Eye (tissue), 1 donor: ENCODE data around the gene KCNIP1.
"Not testable (repeated sequence)": the region's sequence is repeated elsewhere in the genome, so short reads cannot be mapped to it uniquely, and the experiment has no call there.

Experiments used
- DNase-seq: peaks from one replicate; pipeline ENCODE4 v3.0.0-alpha.2; 2015

The KCNIP1 gene

DNA sequence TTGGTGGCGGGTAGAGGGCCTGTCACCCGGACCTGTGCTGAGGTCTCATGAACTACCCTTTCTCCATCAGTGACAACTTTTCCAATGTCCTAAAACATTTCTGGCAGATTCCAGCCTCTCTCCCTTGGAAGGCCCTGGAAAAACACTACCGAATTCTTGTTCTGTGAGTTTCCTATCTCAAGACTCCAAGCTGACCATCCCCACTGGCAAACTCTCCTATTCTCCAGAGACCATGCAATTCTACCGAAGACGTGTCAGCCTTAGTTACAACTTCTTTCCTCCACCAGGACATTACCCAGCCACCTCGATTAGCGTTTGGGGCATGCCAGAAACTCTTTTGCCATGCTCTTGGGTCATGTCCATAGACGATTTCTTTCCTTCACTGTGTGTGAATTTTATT is 252.9 kb downstream of the KCNIP1 start:
- DNase-seq = no peak

DNA sequence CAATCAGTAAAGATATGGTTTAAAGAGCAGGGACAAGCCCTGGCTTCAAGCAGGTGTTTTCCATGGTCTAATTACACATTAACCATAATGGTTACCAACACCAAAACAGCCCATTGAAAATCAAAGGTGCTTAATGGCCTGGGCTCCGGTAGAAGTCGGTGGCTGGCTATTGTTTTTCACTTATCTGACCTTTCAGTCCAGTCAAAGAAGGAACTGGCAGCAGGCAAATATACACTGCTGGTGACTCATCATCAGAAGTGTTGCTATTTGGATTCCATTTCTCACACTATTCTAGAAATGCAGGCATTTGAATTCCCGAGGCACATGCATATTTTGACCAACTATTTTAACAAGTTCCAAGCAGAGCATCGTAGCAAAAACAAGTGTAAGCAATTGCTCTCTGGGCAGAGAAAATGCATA is 253.4 kb downstream of the KCNIP1 start:
- DNase-seq = no peak

DNA sequence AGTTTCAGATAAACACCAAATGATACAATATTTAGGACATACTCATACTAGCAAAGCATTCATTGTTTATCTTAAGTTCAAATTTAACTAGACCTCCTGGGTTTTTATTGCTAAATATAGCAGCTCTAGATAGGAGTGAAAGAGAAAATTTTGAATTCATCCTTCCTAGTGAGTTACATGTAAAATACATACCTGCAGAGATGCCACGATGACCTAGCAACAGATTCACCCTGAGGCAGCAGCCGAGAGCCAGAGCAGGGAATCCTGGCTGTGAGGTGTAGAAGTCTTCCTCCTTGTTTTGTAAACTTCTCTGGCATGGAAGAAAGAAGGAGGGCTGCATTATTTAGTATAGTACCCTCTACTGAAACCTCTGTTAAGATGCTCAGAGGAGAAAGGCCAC is 253.8 kb downstream of the KCNIP1 start:
- DNase-seq = no peak

DNA sequence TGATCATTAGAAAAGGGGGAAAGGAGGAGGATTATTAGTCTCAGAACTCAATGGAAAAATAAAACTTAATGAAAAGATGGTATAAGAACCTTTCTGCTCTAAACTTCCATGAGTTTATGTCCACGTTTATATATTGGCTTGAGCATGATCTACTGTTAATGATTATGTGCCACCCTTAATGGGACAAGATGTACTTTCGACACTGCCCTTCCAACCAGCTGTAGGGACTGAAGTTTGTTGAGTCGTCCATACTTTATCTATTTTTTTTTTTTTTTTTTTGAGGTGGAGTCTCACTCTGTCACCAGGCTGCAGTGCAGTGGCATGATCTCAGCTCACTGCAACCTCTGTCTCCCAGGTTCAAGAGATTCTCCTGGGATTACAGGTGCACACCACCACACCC is 254.7 kb downstream of the KCNIP1 start:
- DNase-seq = no peak

DNA sequence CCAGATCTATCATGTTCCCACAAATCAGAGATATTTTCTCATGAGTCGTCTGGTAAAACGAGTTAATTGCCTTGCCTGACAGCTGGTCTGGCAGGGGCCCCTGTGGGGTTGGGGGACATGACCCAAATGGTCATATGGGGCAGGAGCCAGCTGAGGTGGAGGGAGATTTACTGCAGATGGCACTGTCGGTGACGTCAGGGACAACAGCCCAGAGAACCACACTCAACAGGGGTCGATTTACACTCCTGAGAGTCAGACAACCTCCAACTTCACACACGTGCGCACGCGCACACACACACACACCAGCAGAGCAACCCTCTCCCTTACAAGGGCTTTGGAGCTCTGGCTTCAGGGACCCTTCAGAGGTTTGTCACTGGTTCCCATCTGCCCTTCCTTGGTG is 256.3 kb downstream of the KCNIP1 start:
- DNase-seq = no peak

DNA sequence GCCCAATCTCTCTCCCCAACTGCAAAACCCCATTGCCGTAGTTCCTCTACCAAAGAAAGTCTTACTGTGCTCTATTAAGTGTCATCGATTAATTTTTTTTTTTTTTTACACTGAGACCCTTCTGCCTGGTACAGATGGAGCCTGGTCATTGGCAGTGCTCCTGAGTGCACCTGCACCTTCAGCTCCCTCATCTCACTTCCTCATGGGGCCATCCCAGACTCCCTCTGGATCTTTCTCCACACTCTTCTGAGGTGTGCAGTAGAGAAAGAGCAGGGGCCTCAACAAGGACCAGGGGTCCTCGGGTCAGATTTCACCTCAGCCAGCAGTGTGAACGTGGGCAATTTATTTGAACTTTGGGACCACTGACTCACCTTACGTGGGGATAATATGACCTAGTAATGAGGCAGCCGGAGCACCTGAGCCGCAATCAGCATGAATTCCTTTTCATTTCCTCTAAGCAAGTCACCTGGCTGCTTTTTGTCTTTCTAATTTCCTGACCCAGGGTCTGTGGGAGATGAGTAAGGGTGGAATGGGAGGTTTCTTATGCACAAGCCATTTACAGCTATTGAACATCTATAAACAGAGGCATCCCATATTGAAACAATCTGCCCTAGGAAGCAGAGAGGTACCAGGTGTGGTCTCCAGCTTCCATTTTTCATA is 257.4 kb downstream of the KCNIP1 start:
- no peak for DNase-seq

DNA sequence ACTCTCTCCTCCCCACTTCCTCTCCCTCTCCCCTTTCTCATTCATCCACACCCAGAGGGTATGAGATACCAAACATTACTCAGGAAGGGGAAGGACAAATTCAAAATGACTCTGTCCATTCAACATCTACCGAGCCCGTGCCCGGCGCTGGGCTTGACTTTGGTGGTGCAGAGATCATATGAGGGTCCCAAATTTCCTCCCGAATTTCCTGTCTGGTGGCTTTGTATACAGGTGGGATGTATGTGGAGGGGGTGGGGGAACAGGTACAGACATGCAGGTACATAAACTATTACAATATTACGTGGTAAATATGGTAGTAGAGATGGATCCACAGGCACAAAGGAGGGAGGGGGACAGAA is 257.9 kb downstream of the KCNIP1 start:
- no peak for DNase-seq

DNA sequence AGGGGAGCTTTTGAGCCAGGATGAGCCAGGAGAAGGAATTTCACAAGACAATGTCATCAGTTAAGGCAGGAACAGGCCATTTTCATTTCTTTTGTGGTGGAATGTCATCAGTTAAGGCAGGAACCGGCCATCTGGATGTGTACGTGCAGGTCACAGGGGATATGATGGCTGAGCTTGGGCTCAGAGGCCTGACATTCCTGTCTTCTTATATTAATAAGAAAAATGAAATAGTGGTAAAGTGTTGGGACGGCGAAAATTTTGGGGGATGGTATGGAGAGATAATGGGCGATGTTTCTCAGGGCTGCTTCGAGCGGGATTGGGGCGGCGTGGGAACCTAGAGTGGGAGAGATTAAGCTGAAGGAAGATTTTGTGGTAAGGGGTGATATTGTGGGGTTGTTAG is 258.5 kb downstream of the KCNIP1 start:
- not testable (repeated sequence) for DNase-seq

DNA sequence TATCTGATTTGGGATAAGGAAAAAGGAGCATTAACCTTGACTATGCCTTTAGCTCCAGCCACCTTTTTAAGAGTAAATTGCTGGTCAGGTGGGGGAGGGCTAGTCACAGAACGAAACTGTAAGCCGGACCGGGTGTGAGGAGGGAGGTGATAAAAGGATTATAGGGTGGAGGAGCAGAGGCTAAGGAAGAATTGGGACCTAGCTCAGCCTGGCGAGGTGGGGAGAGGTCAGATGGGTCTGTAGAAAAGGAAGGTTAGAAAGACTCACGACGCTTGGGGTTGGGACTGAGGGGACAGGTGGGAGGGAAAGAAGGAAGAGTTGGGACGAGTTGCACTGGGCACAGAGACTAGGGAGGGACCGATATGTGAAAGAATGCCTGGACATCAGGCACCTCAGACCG is 262.0 kb downstream of the KCNIP1 start:
- DNase-seq = not testable (repeated sequence)

DNA sequence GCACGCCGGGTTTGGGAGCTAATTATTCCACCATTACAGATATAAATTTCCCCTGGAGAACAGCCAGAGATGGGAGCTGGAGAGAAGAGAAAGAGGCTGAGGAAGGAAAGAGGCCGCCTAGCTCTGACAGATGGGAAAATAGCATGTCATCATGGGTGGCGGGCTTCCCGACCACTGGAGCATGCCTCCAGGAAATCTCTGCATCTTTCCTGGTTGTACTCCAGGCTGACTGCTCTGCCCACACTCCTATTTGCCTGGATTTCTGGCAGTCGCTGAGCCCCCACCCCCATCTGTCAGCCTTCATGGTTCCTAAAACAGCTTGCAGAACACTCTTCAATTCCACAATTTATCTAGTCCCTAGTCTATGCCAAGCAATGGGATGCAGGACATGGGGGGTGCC is 265.4 kb downstream of the KCNIP1 start:
- DNase-seq = no peak

DNA sequence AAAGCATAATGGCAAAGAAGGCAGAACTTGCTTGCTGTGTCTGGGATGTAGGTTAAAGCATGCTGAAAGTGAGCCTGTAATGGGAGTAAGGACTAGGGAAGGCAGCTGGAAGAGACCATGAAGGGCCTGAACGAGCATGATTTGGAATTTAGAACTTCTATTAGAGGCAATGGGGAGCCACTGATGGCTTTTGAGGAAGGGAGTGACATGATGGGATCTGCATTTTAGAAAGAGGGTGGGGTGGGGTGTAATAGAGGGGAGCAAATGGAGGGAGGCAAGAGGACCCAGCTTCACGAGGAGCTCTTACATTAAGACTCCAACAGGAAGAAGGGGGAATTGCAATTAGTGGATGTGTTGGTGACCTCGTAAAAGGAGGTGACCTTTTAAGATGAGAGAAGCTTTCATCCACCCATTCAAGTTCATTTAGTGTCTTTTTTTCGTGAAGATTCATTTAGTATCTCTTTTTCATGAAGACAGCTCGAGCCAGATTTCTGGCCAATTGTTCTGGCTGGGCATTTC is 266.1 kb downstream of the KCNIP1 start:
- no peak for DNase-seq

DNA sequence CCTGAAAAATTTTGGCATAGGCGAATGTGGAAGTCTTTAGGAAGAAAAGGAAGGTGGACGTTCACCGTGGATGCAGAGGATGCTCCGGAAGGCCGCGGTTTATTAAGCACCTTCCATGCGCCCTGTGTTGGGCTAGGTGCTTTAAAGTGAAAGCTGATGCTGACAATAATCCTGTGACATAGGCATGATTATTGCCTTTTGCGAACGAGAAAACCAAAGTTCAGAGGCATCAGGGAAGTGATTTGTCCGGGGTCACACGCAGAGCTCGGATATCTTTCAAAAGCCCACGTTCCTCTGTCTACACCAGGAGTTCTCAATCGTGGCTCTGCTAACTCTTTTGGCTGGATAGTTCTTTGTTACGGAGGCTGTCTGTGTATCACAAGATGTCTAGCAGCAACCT is 267.7 kb downstream of the KCNIP1 start:
- DNase-seq = no peak

DNA sequence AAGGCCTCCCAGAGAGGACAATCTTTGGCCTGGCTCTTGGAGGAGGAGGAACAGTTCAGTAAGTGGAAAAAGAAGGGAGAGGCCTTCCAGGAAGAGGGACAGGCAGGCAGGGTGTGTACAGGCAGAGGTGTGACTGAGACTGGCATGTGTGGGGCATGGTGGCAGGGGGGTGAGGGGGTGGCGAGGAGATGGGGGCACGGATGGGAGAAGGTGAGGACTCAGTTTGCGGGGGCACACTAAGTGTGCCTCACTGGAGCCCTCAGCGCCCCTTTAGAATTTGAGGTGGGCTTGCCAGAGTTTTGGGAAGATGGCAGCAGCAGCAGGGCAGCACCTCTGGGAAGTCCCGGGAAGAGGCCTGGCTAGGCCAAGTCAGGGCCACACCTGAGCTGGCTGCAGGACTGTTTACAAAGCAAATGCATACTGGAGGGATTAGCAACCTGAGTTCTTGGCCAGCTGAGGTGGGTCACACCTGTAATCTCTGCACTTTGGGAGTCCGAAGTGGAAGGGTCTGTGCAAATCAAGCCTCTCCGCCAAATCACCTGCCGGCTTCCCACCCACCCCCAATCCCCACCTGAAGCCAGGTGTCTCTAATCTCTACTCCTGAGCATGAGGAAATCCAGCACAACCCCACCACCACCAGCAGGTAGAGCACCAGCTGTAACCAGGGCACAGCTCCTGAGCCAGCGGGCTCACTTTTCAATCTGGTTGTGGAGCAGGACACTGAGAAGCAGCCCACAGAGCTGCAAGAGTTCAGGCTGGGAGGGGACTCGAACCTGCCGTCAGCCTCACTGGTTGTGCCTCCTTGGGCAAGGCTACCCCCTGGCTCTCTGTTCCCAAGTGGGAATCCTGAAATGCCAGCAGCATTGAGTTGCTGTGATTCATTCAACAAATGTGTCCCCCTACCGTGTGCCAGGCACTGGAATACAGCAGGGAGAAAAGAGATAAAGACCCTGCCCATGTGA is 269.5 kb downstream of the KCNIP1 start:
- DNase-seq = no peak

DNA sequence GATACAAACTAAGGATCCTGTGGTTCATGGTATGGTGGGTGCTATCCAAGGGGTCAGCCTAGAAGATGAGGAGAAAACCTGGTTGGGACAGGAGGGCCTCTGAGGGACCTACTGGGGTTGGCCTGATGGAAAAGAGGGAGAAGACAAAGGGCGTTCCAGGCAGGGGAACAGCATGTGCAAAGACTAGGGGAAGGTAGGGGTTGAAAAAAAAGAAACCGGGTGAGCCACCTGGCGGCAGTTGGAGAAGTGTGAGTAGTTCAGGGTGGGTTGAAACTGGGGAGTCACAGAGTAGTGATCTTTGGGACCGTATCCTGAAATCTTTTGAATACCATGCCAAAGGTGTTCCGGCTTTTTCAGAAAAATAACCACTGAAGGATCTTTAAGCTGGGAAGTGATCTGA is 271.0 kb downstream of the KCNIP1 start:
- DNase-seq = no peak

DNA sequence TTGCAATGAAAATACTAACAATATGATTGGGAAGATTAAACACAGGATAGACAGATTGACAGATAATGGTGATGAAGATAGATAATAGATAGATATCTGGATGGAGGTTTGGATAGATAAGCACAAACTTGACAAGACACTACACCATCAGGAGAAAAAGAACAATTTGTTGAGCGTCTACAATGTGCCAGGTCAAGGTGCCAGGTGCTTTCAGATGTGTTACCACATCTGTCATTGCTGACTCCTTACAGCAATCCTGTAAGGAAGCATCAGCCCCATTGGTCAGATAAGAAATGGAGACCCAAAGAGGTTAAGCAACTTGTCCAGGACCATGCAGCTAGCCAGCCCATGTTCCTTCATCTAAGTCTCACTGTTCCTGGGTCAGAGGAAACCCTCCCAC is 278.1 kb downstream of the KCNIP1 start:
- DNase-seq = no peak

DNA sequence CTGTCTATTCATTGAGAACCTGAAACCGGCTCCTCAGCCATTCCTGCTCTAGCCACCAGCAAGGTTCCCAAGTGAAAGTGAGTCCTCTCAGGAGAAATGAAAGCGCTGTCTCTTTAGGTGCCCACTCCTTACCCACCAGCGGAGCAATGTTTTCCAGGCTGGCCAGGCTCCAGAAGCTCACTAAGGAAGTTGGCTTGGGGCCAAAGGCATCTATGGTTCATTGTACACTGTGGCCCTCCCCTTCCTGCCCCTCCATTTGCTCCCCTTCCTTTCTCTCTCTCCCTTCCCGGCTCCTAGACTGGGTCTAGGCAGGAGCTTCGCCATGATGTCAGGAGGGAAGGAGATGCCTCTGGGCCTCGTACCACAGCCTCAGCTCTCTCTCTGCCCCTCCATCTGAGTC is 278.6 kb downstream of the KCNIP1 start:
- no peak for DNase-seq

DNA sequence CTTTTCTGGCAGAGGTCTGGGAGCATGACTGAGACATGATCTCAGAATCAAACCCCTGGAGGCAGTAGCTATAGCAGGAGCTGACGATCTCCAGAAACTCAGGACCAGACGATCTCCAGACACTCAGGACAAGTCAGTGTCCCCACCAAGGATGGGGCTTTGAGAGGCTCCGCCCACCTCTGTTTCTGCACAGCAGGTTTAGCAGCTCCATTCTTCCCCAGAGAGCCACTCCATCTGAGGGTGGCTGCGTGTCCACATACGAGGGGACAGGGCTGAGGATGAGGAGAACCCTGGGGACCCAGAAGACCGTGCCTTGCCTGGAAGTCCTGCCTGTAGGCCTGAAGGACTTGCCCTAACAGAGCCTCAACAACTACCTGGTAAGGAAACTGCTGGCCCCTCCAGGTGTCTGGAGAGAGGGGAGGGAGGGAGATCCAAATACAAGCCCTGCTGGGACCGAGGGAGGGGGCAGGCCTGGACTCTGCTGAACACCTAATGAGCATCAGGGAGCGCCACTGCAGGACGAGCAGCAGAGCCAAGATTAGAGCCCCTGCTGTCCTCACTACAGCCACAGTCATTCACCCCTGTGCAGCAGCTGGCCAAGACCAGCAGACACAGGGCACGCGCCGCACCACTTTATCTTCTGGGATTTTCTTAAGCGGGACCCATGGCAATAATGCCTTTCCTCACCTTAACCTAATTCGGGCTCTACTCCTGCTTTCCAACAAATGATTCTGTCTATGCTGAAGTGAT is 279.9 kb downstream of the KCNIP1 start, which contains the start of gene GABRP:
Gene GABRP (plus strand): TSS at position 228 of the 750 bp plus-strand sequence. CDS start 4,891 bp downstream, outside the sequence.
- no peak for DNase-seq

DNA sequence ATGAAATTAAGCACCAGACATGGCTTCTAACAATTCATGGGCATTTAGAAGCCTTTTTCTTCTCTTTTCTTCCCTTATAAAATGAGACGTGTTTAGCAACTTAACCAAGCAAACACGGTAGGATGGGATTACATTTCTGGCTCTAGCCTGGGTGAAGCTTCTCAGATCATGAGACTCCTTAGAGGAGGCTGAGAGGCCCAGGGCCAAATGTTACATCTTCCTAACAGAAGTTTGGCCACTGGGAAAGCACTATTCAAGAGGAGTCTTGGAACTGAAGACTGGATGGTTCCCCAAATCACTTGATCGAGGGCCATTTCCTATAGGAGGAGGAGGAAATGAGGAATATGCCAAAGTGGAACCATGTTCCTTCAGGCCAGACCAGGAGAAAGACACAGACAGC is 281.6 kb downstream of the KCNIP1 start:
- no peak for DNase-seq
